Testis (tissue), 3 donors: ENCODE measurements around the gene CREBBP. TPM values are rescaled to one million over a fixed set of nuclear protein-coding genes. Genes with fewer than 3 reads are reported as not detected.

Experiments
- DNase-seq: peaks from one replicate; pipeline ENCODE4 v3.0.0-alpha.2; 2019
- H3K27ac ChIP-seq, 2 donors: fragments of 200-600 bp; sonication (generic); one replicate each; pipeline ENCODE4 v1.5.1; 2019
- H3K27me3 ChIP-seq: fragments of 200-600 bp; sonication (generic); one replicate; pipeline ENCODE4 v1.5.1; 2019
- H3K36me3 ChIP-seq: fragments of 200-600 bp; sonication (generic); one replicate; pipeline ENCODE4 v1.5.1; 2017; ENCODE audit warnings: low read depth; ENCODE audit errors: missing control alignments
- H3K4me1 ChIP-seq: fragments of 200-600 bp; sonication (generic); one replicate; pipeline ENCODE4 v1.5.1; 2019
- H3K4me3 ChIP-seq, 2 donors: fragments of 200-600 bp; sonication (generic); one replicate each; pipeline ENCODE4 v1.5.1; 2017 to 2019
- H3K9me3 ChIP-seq: fragments of 200-600 bp; sonication (generic); one replicate; pipeline ENCODE4 v1.5.1; 2017
- POLR2A ChIP-seq: fragments of 450-650 bp; IDR thresholded peaks from one replicate; pipeline ENCODE4 v1.6.1; 2017; ENCODE audit warnings: antibody characterized with exemption, mild to moderate bottlenecking, moderate library complexity
- WGBS, 2 donors: methylation state at CpG; one replicate each; pipeline ENCODE4 v1.1.5; 2018; 5-methylcytosine and 5-hydroxymethylcytosine counted together
- intact Hi-C: fragments of 100-400 bp; cut with DNase I; formaldehyde crosslinking; loops from one replicate; pipeline ENCODE4 v1.15.1; 2023; ENCODE audit warnings: low total_unique reads
- polyA plus RNA-seq: library from polyadenylated mRNA; stranded (reverse); fragments of 350-450 nt; fragmentation: Illumina TruSeq; extraction: RNeasy Lipid Tissue Mini Kit (QIAGEN cat#74804); gene quantifications from one replicate; pipeline ENCODE4 v1.2.3, GENCODE V29; 2014; ENCODE audit warnings: low read depth, low replicate concordance; ENCODE audit not compliant: insufficient read depth
- total RNA-seq, 2 donors: library from RNA; depleted of rRNA; stranded (reverse); fragments of >200 nt; gene quantifications; one replicate each; pipeline ENCODE4 v1.2.3, GENCODE V29; 2016
- TF ChIP-seq, protein P1 (sequence below), 3 experiments: fragments of 450-650 bp in 2 of 3; fragments of 200-600 bp in 1 of 3; sonication (generic) in 1 of 3; IDR thresholded peaks; one replicate each; pipeline ENCODE4 v1.5.1; 2016 to 2019; ENCODE audit warnings: antibody characterized with exemption in 3 of 3, mild to moderate bottlenecking in 2 of 3, moderate library complexity in 1 of 3

The CREBBP gene
- total and polyA plus RNA-seq, 3 donors from 2014 or later: 86.0 to 185 (median 141) TPM

GRCh38 chr16:3729161-3730112 is 151.1 kb downstream of the CREBBP start:
- Histone ChIP-seq H3K9me3 (no peaks in the 10 kb centered on the region), H3K27ac (no peak overlapping the region), H3K27me3 (no peaks in the 10 kb centered on the region), H3K36me3 (no peaks in the 10 kb centered on the region), H3K4me3 (no peak overlapping the region), H3K4me1 (no peaks in the 10 kb centered on the region)
- intact Hi-C loops: no loop called here
- no peak for DNase-seq
- WGBS, 2 donors: 88 to 93% methylated on average over 30 to 47 of the region's 49 CpGs
- no peak for TF ChIP-seq POLR2A
- TF ChIP-seq, protein P1, sequence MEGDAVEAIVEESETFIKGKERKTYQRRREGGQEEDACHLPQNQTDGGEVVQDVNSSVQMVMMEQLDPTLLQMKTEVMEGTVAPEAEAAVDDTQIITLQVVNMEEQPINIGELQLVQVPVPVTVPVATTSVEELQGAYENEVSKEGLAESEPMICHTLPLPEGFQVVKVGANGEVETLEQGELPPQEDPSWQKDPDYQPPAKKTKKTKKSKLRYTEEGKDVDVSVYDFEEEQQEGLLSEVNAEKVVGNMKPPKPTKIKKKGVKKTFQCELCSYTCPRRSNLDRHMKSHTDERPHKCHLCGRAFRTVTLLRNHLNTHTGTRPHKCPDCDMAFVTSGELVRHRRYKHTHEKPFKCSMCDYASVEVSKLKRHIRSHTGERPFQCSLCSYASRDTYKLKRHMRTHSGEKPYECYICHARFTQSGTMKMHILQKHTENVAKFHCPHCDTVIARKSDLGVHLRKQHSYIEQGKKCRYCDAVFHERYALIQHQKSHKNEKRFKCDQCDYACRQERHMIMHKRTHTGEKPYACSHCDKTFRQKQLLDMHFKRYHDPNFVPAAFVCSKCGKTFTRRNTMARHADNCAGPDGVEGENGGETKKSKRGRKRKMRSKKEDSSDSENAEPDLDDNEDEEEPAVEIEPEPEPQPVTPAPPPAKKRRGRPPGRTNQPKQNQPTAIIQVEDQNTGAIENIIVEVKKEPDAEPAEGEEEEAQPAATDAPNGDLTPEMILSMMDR (IDR thresholded peaks at IDR 0.05): no peak

GRCh38 chr16:3728424-3729160 is 151.9 kb downstream of the CREBBP start:
- Histone ChIP-seq H3K27ac (no peak overlapping the region), H3K27me3 (no peaks in the 10 kb centered on the region), H3K36me3 (no peaks in the 10 kb centered on the region), H3K4me3 (no peak overlapping the region), H3K9me3 (no peaks in the 10 kb centered on the region), H3K4me1 (no peaks in the 10 kb centered on the region)
- no peak for TF ChIP-seq POLR2A
- TF ChIP-seq, protein P1 (IDR thresholded peaks at IDR 0.05): no peak
- DNase-seq: no peak
- intact Hi-C loops: no loop called here
- WGBS, 2 donors: 92 to 100% methylated on average over 5 to 31 of the region's 31 CpGs

DNA sequence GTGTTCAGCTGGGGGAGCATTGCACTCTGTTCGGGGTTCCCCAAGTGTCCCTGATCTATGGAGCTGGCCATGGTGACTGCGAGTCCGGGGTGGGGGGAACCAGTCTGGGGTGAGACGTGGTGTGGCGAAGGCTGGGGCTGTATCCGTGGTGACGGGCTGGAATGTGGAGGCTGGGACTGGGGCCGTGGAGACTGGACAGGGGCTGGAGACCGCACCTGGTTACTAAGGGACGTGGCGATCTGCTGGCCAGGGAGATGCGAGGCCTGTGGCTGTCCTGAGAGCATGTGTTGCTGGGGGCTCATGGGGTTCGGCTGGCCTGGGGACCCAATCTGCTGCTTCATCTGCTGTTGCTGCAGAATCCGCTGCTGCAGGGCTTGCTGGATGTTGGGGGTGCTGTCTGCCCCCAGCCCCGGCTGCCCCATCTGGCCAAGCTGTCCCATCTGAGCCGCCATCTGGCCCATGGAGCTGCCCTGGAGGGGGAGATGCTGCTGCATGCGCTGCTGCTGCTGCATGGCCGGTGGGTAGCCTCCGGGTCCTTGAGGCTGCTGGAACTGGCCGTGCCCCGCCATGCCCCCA is 152.6 kb downstream of the CREBBP start:
- Histone ChIP-seq H3K4me3 (no peak overlapping the region), H3K9me3 (no peaks in the 10 kb centered on the region), H3K27ac (no peak overlapping the region), H3K36me3 (no peaks in the 10 kb centered on the region), H3K27me3 (no peaks in the 10 kb centered on the region), H3K4me1 (no peaks in the 10 kb centered on the region)
- intact Hi-C loops: no loop called here
- 88 to 100% methylated on average over 1 to 21 of the region's 21 CpGs for WGBS, 2 donors
- TF ChIP-seq POLR2A: no peak
- TF ChIP-seq, protein P1 (IDR thresholded peaks at IDR 0.05): no peak
- DNase-seq: no peak

DNA sequence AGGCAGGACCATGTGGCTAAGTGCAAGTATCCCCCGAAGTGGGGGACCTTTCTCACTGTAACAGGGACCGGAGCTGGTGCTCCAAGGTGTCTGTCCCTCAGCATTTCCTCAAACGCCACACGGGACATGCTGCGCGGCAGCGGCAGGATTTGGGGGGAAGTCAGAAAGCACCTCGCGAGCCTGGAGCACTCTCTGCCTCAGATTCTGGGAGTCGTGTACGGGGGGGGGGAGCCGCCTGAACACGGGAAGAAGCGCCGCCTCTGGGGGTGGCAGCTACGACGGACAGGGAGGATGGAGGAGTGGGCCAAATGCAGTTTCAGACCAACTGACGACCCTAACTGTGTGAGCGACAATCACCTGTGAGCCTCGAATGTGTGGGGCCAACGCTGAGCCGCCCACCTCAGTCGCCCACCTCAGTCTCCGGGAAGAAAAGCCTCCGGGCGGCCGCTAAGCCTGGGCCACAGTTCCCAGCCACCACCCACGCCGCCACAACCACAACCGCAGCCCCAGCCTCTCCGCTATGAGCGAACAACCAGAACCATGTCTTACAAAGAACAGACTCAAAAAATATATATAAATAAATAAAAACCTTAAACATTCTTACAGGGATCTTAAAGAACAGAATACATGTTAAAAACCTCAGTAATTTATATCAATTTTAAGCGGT is 154.4 kb downstream of the CREBBP start:
- intact Hi-C loops: no loop called here
- no peaks in the 10 kb centered on the region for H3K36me3 ChIP-seq
- H3K27me3 ChIP-seq: no peaks in the 10 kb centered on the region
- no peaks in the 10 kb centered on the region for H3K9me3 ChIP-seq
- H3K27ac ChIP-seq: no peak overlapping the region
- WGBS, 2 donors: 92% methylated on average over 27 to 32 of the region's 33 CpGs
- TF ChIP-seq POLR2A: no peak
- TF ChIP-seq, protein P1 (IDR thresholded peaks at IDR 0.05): no peak
- no peaks in the 10 kb centered on the region for H3K4me1 ChIP-seq
- H3K4me3 ChIP-seq: no peak overlapping the region
- DNase-seq: no peak
